Fibroblast of skin of left biceps (primary cell): Measurements from ENCODE around the gene ADAMTS8.
"Not testable (repeated sequence)": the region's sequence is repeated elsewhere in the genome, so short reads cannot be mapped to it uniquely, and the experiment has no call there.

Experiments used
- DNase-seq, 2 experiments: peaks; one replicate each; pipeline ENCODE4 v3.0.0-alpha.2; 2013; ENCODE audit warnings: low read depth in 2 of 2

Gene ADAMTS8

GRCh38 chr11:130439160-130439519, 10.7 kb upstream of the ADAMTS8 start:
- DNase-seq = no peak

GRCh38 chr11:130438401-130439159, 10.2 kb upstream of the ADAMTS8 start:
- not testable (repeated sequence) for DNase-seq

- DNase-seq = no peak
Observed at GRCh38 chr11:130437848-130438247, 9.4 kb upstream of the ADAMTS8 start.

GRCh38 chr11:130436171-130436570, 7.8 kb upstream of the ADAMTS8 start:
- no peak for DNase-seq

GRCh38 chr11:130435671-130436070, 7.3 kb upstream of the ADAMTS8 start:
- DNase-seq = no peak

GRCh38 chr11:130434521-130435223, 6.3 kb upstream of the ADAMTS8 start:
- peak; percentile 61 to 64 for DNase-seq

GRCh38 chr11:130433357-130433756, 4.9 kb upstream of the ADAMTS8 start:
- DNase-seq = no peak

GRCh38 chr11:130431801-130432200, 3.4 kb upstream of the ADAMTS8 start:
- peak in 1 of 2 experiments; percentile 44 for DNase-seq

GRCh38 chr11:130431331-130431773, 2.9 kb upstream of the ADAMTS8 start:
- no peak for DNase-seq

GRCh38 chr11:130429983-130430382, 1.6 kb upstream of the ADAMTS8 start:
- no peak for DNase-seq

GRCh38 chr11:130429120-130429681, 792 bp upstream of the ADAMTS8 start:
- no peak for DNase-seq

GRCh38 chr11:130427581-130428315, 661 bp downstream of the ADAMTS8 start:
- DNase-seq = no peak

- no peak for DNase-seq
Observed at GRCh38 chr11:130426837-130427341, 1.5 kb downstream of the ADAMTS8 start.

- no peak for DNase-seq
Observed at GRCh38 chr11:130426223-130426836, 2.1 kb downstream of the ADAMTS8 start.

- DNase-seq = no peak
Observed at GRCh38 chr11:130425156-130425555, 3.3 kb downstream of the ADAMTS8 start.

GRCh38 chr11:130424613-130425140, 3.7 kb downstream of the ADAMTS8 start:
- no peak for DNase-seq

- no peak for DNase-seq
Observed at GRCh38 chr11:130423541-130424142, 4.8 kb downstream of the ADAMTS8 start.

GRCh38 chr11:130422251-130422995, 6.0 kb downstream of the ADAMTS8 start:
- no peak for DNase-seq

- DNase-seq = no peak
Observed at GRCh38 chr11:130421697-130422096, 6.7 kb downstream of the ADAMTS8 start.

- no peak for DNase-seq
Observed at GRCh38 chr11:130421199-130421585, 7.2 kb downstream of the ADAMTS8 start.
